Loucy (cell line): Measurements from ENCODE around the gene ARHGEF10L.

ENCODE experiments used
- EZH2phosphoT487 ChIP-seq: fragments of 200-600 bp; IDR thresholded peaks from 2 replicates; pipeline ENCODE4 v1.6.1; 2018; ENCODE audit warnings: antibody characterized with exemption, mild to moderate bottlenecking, moderate library complexity, borderline replicate concordance
- TF ChIP-seq, protein P1 (sequence below): fragments of 200-600 bp; sonication (generic); conservative IDR thresholded peaks from 2 replicates; pipeline ENCODE4 v1.5.1; 2014; ENCODE audit warnings: mild to moderate bottlenecking, antibody characterized with exemption, low read length

DNA sequence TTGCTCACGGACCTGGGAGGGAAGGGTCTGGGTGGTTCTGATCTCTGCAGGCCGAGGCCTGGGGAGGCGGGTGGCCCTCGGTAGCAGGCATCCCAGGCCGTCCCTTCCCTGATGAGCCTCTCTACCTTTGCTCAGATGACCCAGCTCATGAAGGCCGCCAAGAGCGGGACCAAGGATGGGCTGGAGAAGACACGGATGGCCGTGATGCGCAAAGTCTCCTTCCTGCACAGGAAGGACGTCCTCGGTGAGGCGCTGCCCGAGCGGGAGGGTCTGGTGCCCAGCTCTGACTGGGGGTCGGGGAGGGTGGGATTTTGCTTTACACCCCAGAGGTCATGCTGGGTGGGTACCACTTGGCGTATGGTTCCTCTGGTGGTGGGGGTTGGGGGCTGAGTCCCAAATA lies 76.5 kb downstream of the ARHGEF10L start:
- TF ChIP-seq, protein P1, sequence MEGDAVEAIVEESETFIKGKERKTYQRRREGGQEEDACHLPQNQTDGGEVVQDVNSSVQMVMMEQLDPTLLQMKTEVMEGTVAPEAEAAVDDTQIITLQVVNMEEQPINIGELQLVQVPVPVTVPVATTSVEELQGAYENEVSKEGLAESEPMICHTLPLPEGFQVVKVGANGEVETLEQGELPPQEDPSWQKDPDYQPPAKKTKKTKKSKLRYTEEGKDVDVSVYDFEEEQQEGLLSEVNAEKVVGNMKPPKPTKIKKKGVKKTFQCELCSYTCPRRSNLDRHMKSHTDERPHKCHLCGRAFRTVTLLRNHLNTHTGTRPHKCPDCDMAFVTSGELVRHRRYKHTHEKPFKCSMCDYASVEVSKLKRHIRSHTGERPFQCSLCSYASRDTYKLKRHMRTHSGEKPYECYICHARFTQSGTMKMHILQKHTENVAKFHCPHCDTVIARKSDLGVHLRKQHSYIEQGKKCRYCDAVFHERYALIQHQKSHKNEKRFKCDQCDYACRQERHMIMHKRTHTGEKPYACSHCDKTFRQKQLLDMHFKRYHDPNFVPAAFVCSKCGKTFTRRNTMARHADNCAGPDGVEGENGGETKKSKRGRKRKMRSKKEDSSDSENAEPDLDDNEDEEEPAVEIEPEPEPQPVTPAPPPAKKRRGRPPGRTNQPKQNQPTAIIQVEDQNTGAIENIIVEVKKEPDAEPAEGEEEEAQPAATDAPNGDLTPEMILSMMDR, result no peak
- no peak for TF ChIP-seq EZH2phosphoT487
